CD14-positive monocyte (primary cell): ENCODE measurements around the gene CYLD. TPM values are rescaled to one million over a fixed set of nuclear protein-coding genes. Genes with fewer than 3 reads are reported as not detected.

Experiments used
- DNase-seq, 3 donors: peaks; one replicate each; pipeline ENCODE4 v3.0.0-alpha.2; 2011 to 2022
- H2AFZ ChIP-seq: 2 replicates; pipeline ENCODE4 v1.6.0; 2012; ENCODE audit warnings: mild to moderate bottlenecking, low read depth, low read length, inconsistent platforms; ENCODE audit not compliant: insufficient read depth, poor library complexity, severe bottlenecking
- H3K27ac ChIP-seq, 2 donors: 1 replicate in 1 of 2; 2 replicates in 1 of 2; pipeline ENCODE4 v1.5.1; 2012 to 2013; ENCODE audit warnings: low read length in 2 of 2, control low read depth in 1 of 2, inconsistent platforms in 1 of 2, low read depth in 1 of 2, mild to moderate bottlenecking in 1 of 2
- H3K27me3 ChIP-seq, 2 donors: one replicate each; pipeline versions ENCODE4 v1.6.0 to v1.6.1; 2011 to 2013; ENCODE audit warnings: low read length in 2 of 2; ENCODE audit not compliant: control insufficient read depth in 2 of 2, insufficient read depth in 2 of 2
- H3K36me3 ChIP-seq, 2 donors: replicated peaks in 1 of 2; 1 replicate in 1 of 2; 2 replicates in 1 of 2; pipeline versions ENCODE4 v1.5.1 to v1.6.1; 2012 to 2013; ENCODE audit warnings: low read length in 2 of 2, control low read depth in 1 of 2, inconsistent platforms in 1 of 2, mild to moderate bottlenecking in 1 of 2; ENCODE audit not compliant: insufficient read depth in 2 of 2, control insufficient read depth in 1 of 2
- H3K4me1 ChIP-seq, 2 donors: 1 replicate in 1 of 2; 2 replicates in 1 of 2; pipeline versions ENCODE4 v1.5.1 to v1.6.1; 2012 to 2013; ENCODE audit warnings: low read length in 2 of 2, control low read depth in 1 of 2, inconsistent platforms in 1 of 2, mild to moderate bottlenecking in 1 of 2, moderate library complexity in 1 of 2; ENCODE audit not compliant: insufficient read depth in 2 of 2, control insufficient read depth in 1 of 2
- H3K4me2 ChIP-seq: replicated peaks from 2 replicates; pipeline ENCODE3; 2012; ENCODE audit warnings: low read length, moderate library complexity, mild to moderate bottlenecking; ENCODE audit not compliant: poor library complexity, severe bottlenecking; ENCODE audit errors: extremely low read depth
- H3K4me3 ChIP-seq, 3 experiments: fragments of 200-600 bp in 1 of 3; sonication (generic) in 1 of 3; replicated peaks in 1 of 3; 1 replicate in 2 of 3; 2 replicates in 1 of 3; pipeline ENCODE4 v1.5.1; 2011 to 2013; ENCODE audit warnings: low read length in 3 of 3, mild to moderate bottlenecking in 3 of 3, control low read depth in 2 of 3, low read depth in 2 of 3, inconsistent platforms in 1 of 3, moderate library complexity in 1 of 3
- H3K79me2 ChIP-seq: 2 replicates; pipeline ENCODE4 v1.6.0; 2012; ENCODE audit warnings: mild to moderate bottlenecking, control low read depth, inconsistent platforms, low read length, moderate library complexity; ENCODE audit not compliant: insufficient read depth
- H3K9ac ChIP-seq: 2 replicates; pipeline ENCODE4 v1.6.0; 2017; ENCODE audit warnings: low read length, mild to moderate bottlenecking; ENCODE audit not compliant: insufficient read depth, poor library complexity, severe bottlenecking
- H3K9me3 ChIP-seq, 2 donors: replicated peaks in 1 of 2; 1 replicate in 1 of 2; 2 replicates in 1 of 2; pipeline versions ENCODE4 v1.5.1 to v1.6.1; 2012 to 2013; ENCODE audit warnings: low read length in 2 of 2, control low read depth in 1 of 2; ENCODE audit not compliant: control insufficient read depth in 1 of 2, insufficient read depth in 1 of 2
- H4K20me1 ChIP-seq: 2 replicates; pipeline ENCODE4 v1.6.0; 2012; ENCODE audit warnings: mild to moderate bottlenecking, low read length, control low read depth, moderate library complexity; ENCODE audit not compliant: insufficient read depth
- H3K27ac Mint-ChIP-seq, 7 donors: one replicate each; pipeline ENCODE4 v1.8.0; 2020; ENCODE audit warnings: mild to moderate bottlenecking in 7 of 7, mixed read lengths in 7 of 7, moderate library complexity in 6 of 7, inconsistent platforms in 2 of 7
- H3K27me3 Mint-ChIP-seq, 3 donors: one replicate each; pipeline ENCODE4 v1.8.0; 2021 to 2022; ENCODE audit warnings: low read depth in 3 of 3, mild to moderate bottlenecking in 3 of 3, mixed read lengths in 3 of 3, moderate library complexity in 3 of 3, inconsistent platforms in 1 of 3
- H3K36me3 Mint-ChIP-seq, 2 donors: one replicate each; pipeline ENCODE4 v1.8.0; 2020; ENCODE audit warnings: mixed read lengths in 2 of 2, inconsistent platforms in 1 of 2, mild to moderate bottlenecking in 1 of 2
- H3K4me1 Mint-ChIP-seq: one replicate; pipeline ENCODE4 v1.8.0; 2020; ENCODE audit warnings: mild to moderate bottlenecking, mixed read lengths
- H3K4me3 Mint-ChIP-seq, 2 donors: one replicate each; pipeline ENCODE4 v1.8.0; 2020; ENCODE audit warnings: mild to moderate bottlenecking in 2 of 2, mixed read lengths in 2 of 2, moderate library complexity in 1 of 2
- H3K9me3 Mint-ChIP-seq, 7 donors: one replicate each; pipeline ENCODE4 v1.8.0; 2020 to 2022; ENCODE audit warnings: mixed read lengths in 7 of 7, mild to moderate bottlenecking in 6 of 7, moderate library complexity in 6 of 7, inconsistent platforms in 2 of 7
- CTCF ChIP-seq: fragments of 200-600 bp; IDR thresholded peaks from one replicate; pipeline ENCODE4 v1.8.0; 2022; ENCODE audit warnings: antibody characterized with exemption, mild to moderate bottlenecking
- WGBS: methylation state at CpG from one replicate; pipeline ENCODE4 v1.1.5; 2013; ENCODE audit warnings: missing lambda C conversion rate; ENCODE audit not compliant: insufficient coverage; 5-methylcytosine and 5-hydroxymethylcytosine counted together
- intact Hi-C, 2 donors: fragments of 100-400 bp; cut with micrococcal nuclease; formaldehyde crosslinking; loops; one replicate each; pipeline versions ENCODE4 v1.15.0 to v1.15.1; 2023
- polyA plus RNA-seq, 3 donors: library from polyadenylated mRNA; depleted of rRNA in 1 of 3; unstranded in 2 of 3; stranded (reverse) in 1 of 3; fragments of 300-500 nt in 2 of 3; fragments of >200 nt in 1 of 3; fragmentation: Illumina TruSeq in 2 of 3; gene quantifications; 1 replicate in 2 of 3; 2 replicates in 1 of 3; pipeline ENCODE4 v1.2.3, GENCODE V29; 2012 to 2021

The CYLD gene
- polyA plus RNA-seq, 3 donors = 32.1 to 57.9 (median 35.9) TPM

GRCh38 chr16:50837324-50837723 is 95.4 kb downstream of the CYLD start:
- H3K4me3 Mint-ChIP-seq = no peak overlapping the region
- Histone ChIP-seq H3K36me3 (no peaks in the 10 kb centered on the region), H3K4me2 (no peak overlapping the region), H2AFZ (no peak overlapping the region), H3K4me1 (peaks cover 0 to 5% of the 10 kb centered on the region in 2 donors), H3K27me3 (peaks cover 14 to 27% of the 10 kb centered on the region in 2 donors), H3K79me2 (no peaks in the 10 kb centered on the region), H4K20me1 (no peaks in the 10 kb centered on the region), H3K27ac (no peak overlapping the region), H3K9ac (no peak overlapping the region), H3K9me3 (peaks cover 0 to 3% of the 10 kb centered on the region in 2 donors), H3K4me3 (no peak overlapping the region)
- H3K9me3 Mint-ChIP-seq = peaks cover 0 to 8% (median 0%) of the 10 kb centered on the region in 7 donors
- peaks cover 22 to 29% (median 27%) of the 10 kb centered on the region in 3 donors for H3K27me3 Mint-ChIP-seq
- WGBS = 100% methylated on average over 1 of the region's 2 CpGs
- no peaks in the 10 kb centered on the region for H3K36me3 Mint-ChIP-seq
- no peak for TF ChIP-seq CTCF
- H3K4me1 Mint-ChIP-seq = peaks cover 14% of the 10 kb centered on the region
- no peak for DNase-seq
- intact Hi-C loops = no loop called here
- no peak overlapping the region for H3K27ac Mint-ChIP-seq

- TF ChIP-seq CTCF = no peak
- Histone ChIP-seq H3K4me1 (peaks cover 0 to 5% of the 10 kb centered on the region in 2 donors), H4K20me1 (no peaks in the 10 kb centered on the region), H3K27me3 (peaks cover 14 to 32% of the 10 kb centered on the region in 2 donors), H3K9me3 (peaks cover 0 to 3% of the 10 kb centered on the region in 2 donors), H3K9ac (no peak overlapping the region), H2AFZ (no peak overlapping the region), H3K4me3 (no peak overlapping the region), H3K79me2 (no peaks in the 10 kb centered on the region), H3K36me3 (no peaks in the 10 kb centered on the region), H3K27ac (no peak overlapping the region), H3K4me2 (no peak overlapping the region)
- DNase-seq = no peak
- Mint-ChIP-seq H3K9me3 (peaks cover 0 to 8% (median 0%) of the 10 kb centered on the region in 7 donors), H3K36me3 (no peaks in the 10 kb centered on the region), H3K27me3 (peaks cover 28 to 32% (median 30%) of the 10 kb centered on the region in 3 donors), H3K4me1 (peaks cover 18% of the 10 kb centered on the region), H3K27ac (no peak overlapping the region), H3K4me3 (no peak overlapping the region)
- WGBS = no CpG with 5 or more reads among the region's 2 CpGs
- intact Hi-C loops = no loop called here
These were observed 96.3 kb downstream of the CYLD start for GRCh38 chr16:50838165-50838564.
